Parathyroid adenoma (tissue), 2 donors: ENCODE measurements around the gene GAK.

Source experiments
- H2AFZ ChIP-seq: fragments of 300-600 bp; sonication (generic); one replicate; pipeline ENCODE4 v1.7.0; 2017; ENCODE audit warnings: antibody characterized with exemption, mild to moderate bottlenecking
- H3K27ac ChIP-seq: fragments of 300-600 bp; sonication (generic); one replicate; pipeline ENCODE4 v1.7.0; 2017
- H3K27me3 ChIP-seq: fragments of 300-600 bp; sonication (generic); one replicate; pipeline ENCODE4 v1.7.0; 2017; ENCODE audit warnings: low read length; ENCODE audit not compliant: control insufficient read depth, insufficient read depth
- H3K36me3 ChIP-seq: fragments of 300-600 bp; sonication (generic); one replicate; pipeline ENCODE4 v1.7.0; 2017; ENCODE audit warnings: low read length; ENCODE audit not compliant: control insufficient read depth, insufficient read depth
- H3K4me1 ChIP-seq: fragments of 300-600 bp; sonication (generic); one replicate; pipeline ENCODE4 v1.7.0; 2017; ENCODE audit warnings: control low read depth
- H3K4me2 ChIP-seq: fragments of 300-600 bp; sonication (generic); one replicate; pipeline ENCODE4 v1.7.0; 2017; ENCODE audit warnings: low read length
- H3K4me3 ChIP-seq: fragments of 300-600 bp; sonication (generic); one replicate; pipeline ENCODE4 v1.7.0; 2017; ENCODE audit warnings: low read depth, low read length
- H3K79me2 ChIP-seq: fragments of 300-600 bp; sonication (generic); one replicate; pipeline ENCODE4 v1.7.0; 2017; ENCODE audit warnings: control low read depth
- H3K9ac ChIP-seq: fragments of 300-600 bp; sonication (generic); one replicate; pipeline ENCODE4 v1.7.0; 2017; ENCODE audit warnings: mild to moderate bottlenecking
- H3K9me3 ChIP-seq: fragments of 300-600 bp; sonication (generic); one replicate; pipeline ENCODE4 v1.7.0; 2017; ENCODE audit warnings: low read length; ENCODE audit not compliant: control insufficient read depth
- TF ChIP-seq, protein P1 (sequence below): fragments of 300-600 bp; sonication (generic); IDR thresholded peaks from one replicate; pipeline ENCODE4 v1.7.0; 2017; ENCODE audit warnings: antibody characterized with exemption, mild to moderate bottlenecking
- donor health status: primary hyperparathyroidism.

The GAK gene

DNA sequence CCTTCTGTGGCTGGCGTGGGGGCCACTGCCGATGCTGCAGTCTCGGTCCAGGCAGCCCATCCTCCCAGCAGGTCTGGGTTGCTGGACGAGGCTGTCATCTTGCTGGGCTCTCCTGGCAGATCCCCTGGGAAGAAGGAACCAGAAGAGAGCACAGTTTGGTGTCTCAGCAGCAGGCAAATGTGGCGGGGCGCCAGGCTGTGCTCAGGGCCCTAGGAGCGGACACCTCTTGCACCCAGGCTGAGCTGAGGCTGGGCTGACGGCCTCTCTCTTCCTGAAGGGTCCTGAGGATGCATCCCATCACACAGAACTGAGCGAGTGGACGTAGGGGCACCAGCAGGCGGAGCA, 67.0 kb downstream of the GAK start:
- TF ChIP-seq, protein P1, sequence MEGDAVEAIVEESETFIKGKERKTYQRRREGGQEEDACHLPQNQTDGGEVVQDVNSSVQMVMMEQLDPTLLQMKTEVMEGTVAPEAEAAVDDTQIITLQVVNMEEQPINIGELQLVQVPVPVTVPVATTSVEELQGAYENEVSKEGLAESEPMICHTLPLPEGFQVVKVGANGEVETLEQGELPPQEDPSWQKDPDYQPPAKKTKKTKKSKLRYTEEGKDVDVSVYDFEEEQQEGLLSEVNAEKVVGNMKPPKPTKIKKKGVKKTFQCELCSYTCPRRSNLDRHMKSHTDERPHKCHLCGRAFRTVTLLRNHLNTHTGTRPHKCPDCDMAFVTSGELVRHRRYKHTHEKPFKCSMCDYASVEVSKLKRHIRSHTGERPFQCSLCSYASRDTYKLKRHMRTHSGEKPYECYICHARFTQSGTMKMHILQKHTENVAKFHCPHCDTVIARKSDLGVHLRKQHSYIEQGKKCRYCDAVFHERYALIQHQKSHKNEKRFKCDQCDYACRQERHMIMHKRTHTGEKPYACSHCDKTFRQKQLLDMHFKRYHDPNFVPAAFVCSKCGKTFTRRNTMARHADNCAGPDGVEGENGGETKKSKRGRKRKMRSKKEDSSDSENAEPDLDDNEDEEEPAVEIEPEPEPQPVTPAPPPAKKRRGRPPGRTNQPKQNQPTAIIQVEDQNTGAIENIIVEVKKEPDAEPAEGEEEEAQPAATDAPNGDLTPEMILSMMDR = no peak
- Histone ChIP-seq H2AFZ (no peak overlapping the region), H3K36me3 (no peaks in the 10 kb centered on the region), H3K9me3 (no peaks in the 10 kb centered on the region), H3K4me3 (no peak overlapping the region), H3K9ac (no peak overlapping the region), H3K4me2 (no peak overlapping the region), H3K27ac (no peak overlapping the region), H3K4me1 (no peaks in the 10 kb centered on the region), H3K27me3 (no peaks in the 10 kb centered on the region), H3K79me2 (no peaks in the 10 kb centered on the region)

DNA sequence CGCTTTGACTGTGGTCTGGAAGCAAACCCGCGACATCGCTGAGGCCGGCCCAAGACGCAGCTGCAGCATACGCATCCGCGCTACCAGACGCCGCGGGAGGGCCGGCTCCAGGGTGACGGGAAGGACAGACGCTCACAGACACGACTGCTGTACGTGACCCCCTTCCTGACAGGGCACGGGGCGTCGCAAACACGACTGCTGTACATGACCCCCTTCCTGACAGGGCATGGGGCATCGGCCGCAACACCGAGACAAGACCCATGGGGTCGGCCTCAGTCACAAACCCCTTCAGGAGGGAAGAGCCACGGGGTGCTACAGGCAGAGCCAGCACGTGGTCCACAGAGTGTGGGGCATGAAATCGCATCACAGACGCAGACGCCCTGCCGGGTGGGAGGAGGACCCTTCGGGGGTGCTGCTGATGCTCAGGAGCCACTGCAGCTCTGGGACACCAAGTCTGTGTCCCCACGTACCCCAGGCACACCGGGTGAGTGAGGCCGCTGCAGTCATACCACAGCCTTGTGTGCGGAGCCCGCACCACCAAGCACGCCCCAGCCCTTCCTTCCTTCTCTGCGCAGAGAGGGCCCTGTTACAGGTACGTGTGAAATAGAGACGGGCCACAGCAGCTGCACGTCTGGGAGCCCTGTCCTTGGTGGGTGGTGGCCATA, 67.5 kb downstream of the GAK start:
- no peak overlapping the region for H3K4me2 ChIP-seq
- no peaks in the 10 kb centered on the region for H3K4me1 ChIP-seq
- no peaks in the 10 kb centered on the region for H3K79me2 ChIP-seq
- no peaks in the 10 kb centered on the region for H3K36me3 ChIP-seq
- H2AFZ ChIP-seq = no peak overlapping the region
- H3K9me3 ChIP-seq = no peaks in the 10 kb centered on the region
- H3K9ac ChIP-seq = no peak overlapping the region
- no peak overlapping the region for H3K4me3 ChIP-seq
- H3K27me3 ChIP-seq = no peaks in the 10 kb centered on the region
- H3K27ac ChIP-seq = no peak overlapping the region
- TF ChIP-seq, protein P1 = no peak

DNA sequence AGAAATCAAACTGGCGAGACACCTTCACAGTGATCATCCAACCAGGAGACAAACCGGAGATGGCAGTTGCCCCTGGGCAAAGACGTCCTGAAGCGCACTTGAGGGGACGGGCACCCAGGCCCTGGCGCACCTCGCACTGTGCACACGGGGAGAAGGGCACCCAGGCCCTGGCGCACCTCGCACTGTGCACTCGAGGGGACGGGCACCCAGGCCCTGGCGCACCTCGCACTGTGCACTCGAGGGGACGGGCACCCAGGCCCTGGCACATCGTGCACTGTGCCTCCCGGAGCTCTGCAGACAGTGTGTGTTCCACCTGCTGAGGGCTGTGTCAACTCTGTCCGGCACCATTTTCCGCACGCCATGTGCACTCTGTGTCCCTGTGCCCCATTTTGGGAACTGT, 71.6 kb downstream of the GAK start:
- no peak overlapping the region for H3K4me3 ChIP-seq
- H3K79me2 ChIP-seq = no peaks in the 10 kb centered on the region
- H3K4me1 ChIP-seq = no peaks in the 10 kb centered on the region
- H3K4me2 ChIP-seq = no peak overlapping the region
- H3K9ac ChIP-seq = no peak overlapping the region
- TF ChIP-seq, protein P1 = no peak
- no peak overlapping the region for H2AFZ ChIP-seq
- no peaks in the 10 kb centered on the region for H3K27me3 ChIP-seq
- H3K27ac ChIP-seq = no peak overlapping the region
- no peaks in the 10 kb centered on the region for H3K36me3 ChIP-seq
- H3K9me3 ChIP-seq = no peaks in the 10 kb centered on the region

DNA sequence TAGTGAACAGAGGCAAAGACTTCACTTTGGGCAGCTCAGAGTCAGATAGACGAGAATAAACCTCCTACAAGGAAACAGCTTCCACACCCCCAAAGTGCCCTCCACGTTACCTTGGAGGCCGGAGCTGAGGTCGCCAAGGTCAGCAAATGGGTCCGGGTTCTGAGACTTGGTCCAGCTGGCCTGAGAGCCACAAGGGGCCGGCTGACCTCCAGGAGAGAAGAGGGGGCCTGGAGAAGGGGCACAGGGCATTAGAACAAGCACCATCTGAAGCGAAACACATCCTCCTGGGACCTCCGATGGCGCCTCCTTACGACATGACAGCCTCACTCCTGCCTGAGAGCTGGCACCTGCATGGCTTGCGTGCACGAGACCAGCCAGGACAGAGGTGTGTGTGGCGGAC, 72.6 kb downstream of the GAK start:
- no peaks in the 10 kb centered on the region for H3K4me1 ChIP-seq
- no peaks in the 10 kb centered on the region for H3K36me3 ChIP-seq
- no peaks in the 10 kb centered on the region for H3K9me3 ChIP-seq
- no peak overlapping the region for H3K4me3 ChIP-seq
- no peak overlapping the region for H3K27ac ChIP-seq
- no peaks in the 10 kb centered on the region for H3K79me2 ChIP-seq
- TF ChIP-seq, protein P1 = no peak
- H2AFZ ChIP-seq = no peak overlapping the region
- H3K27me3 ChIP-seq = no peaks in the 10 kb centered on the region
- H3K9ac ChIP-seq = no peak overlapping the region
- H3K4me2 ChIP-seq = no peak overlapping the region

DNA sequence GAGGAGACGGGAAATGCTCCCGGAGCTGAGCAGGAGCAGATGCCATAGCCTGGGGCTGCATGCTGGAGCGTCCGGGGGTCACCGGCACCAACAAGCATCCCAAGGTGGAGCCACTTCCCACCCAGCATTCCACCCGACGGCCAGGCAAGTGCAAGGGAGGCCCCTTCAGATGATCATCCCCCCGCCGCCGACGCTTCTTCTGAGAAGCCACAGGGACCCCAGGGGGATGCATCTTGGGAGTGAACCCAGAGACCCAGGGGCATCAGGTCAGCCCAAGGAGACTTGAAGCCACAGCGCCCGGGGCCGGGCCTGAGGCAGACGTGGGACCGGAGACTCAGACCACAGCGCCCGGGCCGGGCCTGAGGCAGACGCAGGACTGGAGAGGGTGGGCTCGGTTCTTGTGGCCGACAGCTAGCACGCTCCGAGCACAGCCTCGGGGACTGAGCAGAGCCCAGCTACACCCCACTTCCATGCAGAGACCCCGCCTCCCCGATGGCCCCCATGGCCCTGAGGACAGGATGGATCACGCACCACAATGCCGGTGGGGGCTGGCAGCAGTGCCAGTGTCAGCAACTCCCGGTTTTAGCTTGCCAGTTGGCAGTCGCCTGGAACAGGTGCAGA, 73.2 kb downstream of the GAK start:
- Histone ChIP-seq H3K36me3 (no peaks in the 10 kb centered on the region), H2AFZ (no peak overlapping the region), H3K27me3 (no peaks in the 10 kb centered on the region), H3K4me2 (no peak overlapping the region), H3K4me3 (no peak overlapping the region), H3K27ac (no peak overlapping the region), H3K4me1 (no peaks in the 10 kb centered on the region), H3K9me3 (no peaks in the 10 kb centered on the region), H3K9ac (no peak overlapping the region), H3K79me2 (no peaks in the 10 kb centered on the region)
- TF ChIP-seq, protein P1 = no peak
